Fibroblast of the aortic adventitia (primary cell): ENCODE results near the gene SUSD4. TPM values are rescaled to one million over a fixed set of nuclear protein-coding genes. Genes with fewer than 3 reads are reported as not detected.

Experiments
- DNase-seq: peaks from one replicate; pipeline ENCODE4 v3.0.0-alpha.2; 2010; ENCODE audit warnings: low read depth
- H3K4me3 ChIP-seq: 2 replicates; pipeline ENCODE4 v1.5.1; 2011; ENCODE audit warnings: low read depth, mild to moderate bottlenecking, control low read depth, low read length, moderate library complexity
- total RNA-seq: library from RNA; depleted of rRNA; stranded (reverse); fragments of >200 nt; gene quantifications from 2 replicates; pipeline ENCODE4 v1.2.3, GENCODE V29; 2012; ENCODE audit warnings: low replicate concordance
- TF ChIP-seq, protein P1 (sequence below): IDR thresholded peaks from 2 replicates; pipeline ENCODE4 v1.5.1; 2011; ENCODE audit warnings: mild to moderate bottlenecking, low read length, control low read depth, inconsistent platforms; ENCODE audit not compliant: insufficient read depth

Gene SUSD4
- total RNA-seq, 1 donor: 0.18 TPM

DNA sequence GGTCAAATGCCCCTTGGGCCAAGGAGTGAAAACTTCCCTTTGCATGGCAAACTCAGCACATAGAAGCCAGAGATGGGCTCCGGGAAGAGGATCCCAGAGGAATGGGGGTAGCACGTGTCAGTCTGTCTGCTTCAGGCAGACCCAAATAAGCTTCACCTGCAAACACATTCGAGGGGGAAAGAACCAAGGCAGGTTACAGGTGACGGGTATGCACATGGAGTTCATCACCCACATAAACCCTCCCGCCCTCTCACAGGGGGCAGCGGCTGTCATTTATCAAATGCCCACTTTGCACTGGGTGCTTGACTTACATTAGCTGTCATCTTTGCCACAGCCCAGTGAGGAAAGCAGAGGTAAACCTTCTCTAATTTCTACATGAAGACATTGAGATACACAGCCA is 147.9 kb downstream of the SUSD4 start:
- TF ChIP-seq, protein P1, sequence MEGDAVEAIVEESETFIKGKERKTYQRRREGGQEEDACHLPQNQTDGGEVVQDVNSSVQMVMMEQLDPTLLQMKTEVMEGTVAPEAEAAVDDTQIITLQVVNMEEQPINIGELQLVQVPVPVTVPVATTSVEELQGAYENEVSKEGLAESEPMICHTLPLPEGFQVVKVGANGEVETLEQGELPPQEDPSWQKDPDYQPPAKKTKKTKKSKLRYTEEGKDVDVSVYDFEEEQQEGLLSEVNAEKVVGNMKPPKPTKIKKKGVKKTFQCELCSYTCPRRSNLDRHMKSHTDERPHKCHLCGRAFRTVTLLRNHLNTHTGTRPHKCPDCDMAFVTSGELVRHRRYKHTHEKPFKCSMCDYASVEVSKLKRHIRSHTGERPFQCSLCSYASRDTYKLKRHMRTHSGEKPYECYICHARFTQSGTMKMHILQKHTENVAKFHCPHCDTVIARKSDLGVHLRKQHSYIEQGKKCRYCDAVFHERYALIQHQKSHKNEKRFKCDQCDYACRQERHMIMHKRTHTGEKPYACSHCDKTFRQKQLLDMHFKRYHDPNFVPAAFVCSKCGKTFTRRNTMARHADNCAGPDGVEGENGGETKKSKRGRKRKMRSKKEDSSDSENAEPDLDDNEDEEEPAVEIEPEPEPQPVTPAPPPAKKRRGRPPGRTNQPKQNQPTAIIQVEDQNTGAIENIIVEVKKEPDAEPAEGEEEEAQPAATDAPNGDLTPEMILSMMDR: no peak
- no peak for DNase-seq
- H3K4me3 ChIP-seq: no peak overlapping the region

DNA sequence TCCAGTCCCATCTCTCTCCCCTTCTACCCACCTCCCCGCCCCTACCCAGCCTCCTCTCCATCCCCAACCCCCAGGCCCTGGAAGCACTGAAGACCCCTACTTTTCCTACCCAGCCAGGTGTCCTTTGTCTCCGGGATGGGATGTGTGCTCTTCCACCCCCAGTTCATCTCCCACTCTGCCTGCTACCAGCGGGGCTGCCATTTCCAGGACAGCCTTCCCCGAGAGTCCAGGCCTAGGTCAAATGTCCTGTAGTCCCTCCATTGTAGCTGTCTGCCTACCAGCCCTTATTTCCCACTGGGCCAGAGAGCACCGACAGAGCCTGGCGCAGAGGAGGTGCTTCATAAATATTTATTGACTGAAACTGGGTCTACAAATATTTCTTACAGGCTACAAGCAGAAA is 148.9 kb downstream of the SUSD4 start:
- TF ChIP-seq, protein P1: no peak

DNA sequence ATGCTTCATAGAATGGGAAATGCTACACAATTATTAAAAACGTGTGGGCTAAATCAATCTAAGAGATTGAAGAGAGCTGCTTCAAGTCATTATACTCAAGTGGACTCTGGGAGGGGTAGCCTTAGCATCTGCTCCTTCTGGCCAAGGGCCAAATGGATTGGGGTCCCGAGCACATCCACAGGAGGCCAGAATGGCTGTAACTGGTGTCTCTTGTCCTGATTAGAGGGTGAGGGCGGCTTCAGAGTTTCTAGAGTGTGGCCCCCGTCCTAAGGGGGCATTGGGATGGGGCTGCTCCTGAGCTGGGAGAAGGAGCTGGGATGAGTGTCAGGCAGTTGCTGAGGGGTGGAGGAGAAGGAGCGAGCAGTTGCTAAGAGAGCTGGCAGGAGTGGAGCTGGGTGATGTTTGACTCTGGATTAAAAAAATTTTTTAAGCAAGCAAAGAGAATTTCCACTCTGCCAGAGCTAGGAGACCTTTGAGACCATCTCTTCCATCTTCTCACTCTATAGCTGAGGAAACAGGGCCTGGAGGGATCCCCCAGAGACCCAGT is 149.6 kb downstream of the SUSD4 start:
- H3K4me3 ChIP-seq: no peak overlapping the region
- TF ChIP-seq, protein P1: no peak
- no peak for DNase-seq

More for the DNA sequence above, 148.9 kb downstream of the SUSD4 start:
- DNase-seq: no peak
- no peak overlapping the region for H3K4me3 ChIP-seq

DNA sequence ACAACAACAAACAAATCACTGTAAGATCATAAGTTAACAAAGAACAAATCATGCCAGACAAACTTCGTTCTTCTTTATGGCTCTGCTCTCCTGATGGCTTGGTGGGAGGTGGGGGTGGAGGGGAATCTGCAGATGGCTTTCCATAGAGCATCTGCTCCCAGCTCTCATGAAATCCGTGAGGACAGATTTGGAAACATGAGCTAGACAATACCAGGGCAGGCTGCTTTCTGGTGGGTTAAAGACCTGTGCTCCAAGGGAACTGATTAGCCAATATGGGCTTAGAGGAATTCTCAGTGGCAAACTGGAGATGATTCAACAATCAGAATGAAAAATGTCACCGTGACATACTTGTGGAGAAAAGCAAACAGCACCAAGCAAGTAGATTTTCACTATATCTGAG is 151.5 kb downstream of the SUSD4 start:
- TF ChIP-seq, protein P1: no peak
- DNase-seq: no peak
- H3K4me3 ChIP-seq: no peak overlapping the region

DNA sequence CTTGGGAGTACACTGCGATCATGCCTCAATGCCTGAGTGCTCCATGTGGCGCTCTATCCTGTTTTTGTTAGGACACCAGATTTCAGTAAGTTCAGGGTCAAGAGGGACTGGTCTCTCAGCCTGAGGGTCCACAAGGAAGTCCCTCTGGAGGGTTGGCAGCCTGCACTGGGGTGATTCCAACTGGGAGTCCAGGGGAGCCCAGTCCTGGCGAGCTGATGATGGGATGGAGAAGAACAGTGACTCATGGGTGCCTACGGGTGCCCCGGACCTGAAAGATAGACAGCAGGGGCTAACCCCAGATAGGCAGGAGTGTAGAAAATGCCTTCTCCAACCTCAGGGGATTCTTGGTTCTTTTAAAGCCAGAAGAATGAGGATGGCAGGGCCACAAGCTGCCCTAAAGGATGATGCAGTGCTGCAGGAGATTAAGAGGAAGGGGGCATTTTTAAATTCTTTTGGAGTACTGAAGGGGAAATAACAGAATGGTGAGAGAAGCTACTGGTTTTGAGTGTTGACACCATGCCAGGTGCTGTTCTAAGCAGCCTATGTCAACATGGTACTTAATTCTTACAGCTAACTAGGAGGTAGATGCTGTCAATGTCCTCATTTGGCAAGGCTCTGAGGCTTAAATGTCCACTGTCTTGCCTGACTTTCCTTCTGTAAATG is 152.5 kb downstream of the SUSD4 start:
- TF ChIP-seq, protein P1: no peak
- H3K4me3 ChIP-seq: no peak overlapping the region
- DNase-seq: no peak

DNA sequence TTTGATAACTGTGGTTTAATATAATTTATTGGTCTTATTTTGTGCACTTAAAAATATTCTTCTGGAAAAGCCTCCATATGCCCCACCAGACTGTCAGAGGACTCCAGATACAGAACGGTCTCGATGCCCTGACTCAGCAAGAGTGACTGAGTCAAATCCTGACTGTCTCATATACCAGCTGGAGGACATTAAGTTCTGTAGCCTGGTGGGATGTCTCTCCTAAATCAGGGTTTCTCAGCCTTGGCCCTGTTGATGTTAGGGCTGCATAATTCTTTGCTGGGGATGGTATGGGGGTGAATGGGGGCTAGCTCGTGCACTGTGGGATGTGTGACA is 153.2 kb downstream of the SUSD4 start:
- no peak overlapping the region for H3K4me3 ChIP-seq
- TF ChIP-seq, protein P1: no peak
- no peak for DNase-seq
